Duodenal mucosa (tissue), 2 donors: Measurements from ENCODE around the gene IGSF9.

Experiments used
- H3K27ac ChIP-seq: one replicate; pipeline ENCODE4 v1.7.0; 2013; ENCODE audit warnings: low read depth, low read length
- H3K27me3 ChIP-seq, 2 donors: one replicate each; pipeline ENCODE4 v1.7.0; 2013; ENCODE audit warnings: low read length in 2 of 2, control low read depth in 1 of 2; ENCODE audit not compliant: insufficient read depth in 2 of 2, control insufficient read depth in 1 of 2
- H3K36me3 ChIP-seq, 2 donors: one replicate each; pipeline ENCODE4 v1.7.0; 2013; ENCODE audit warnings: low read length in 2 of 2, control low read depth in 1 of 2; ENCODE audit not compliant: insufficient read depth in 2 of 2, control insufficient read depth in 1 of 2
- H3K4me1 ChIP-seq, 2 donors: one replicate each; pipeline ENCODE4 v1.7.0; 2013; ENCODE audit warnings: low read length in 2 of 2, control low read depth in 1 of 2; ENCODE audit not compliant: insufficient read depth in 2 of 2, control insufficient read depth in 1 of 2
- H3K4me3 ChIP-seq, 2 donors: one replicate each; pipeline ENCODE4 v1.7.0; 2013; ENCODE audit warnings: low read length in 2 of 2, low read depth in 1 of 2
- H3K9ac ChIP-seq, 2 donors: one replicate each; pipeline ENCODE4 v1.7.0; 2013; ENCODE audit warnings: low read length in 2 of 2, low read depth in 1 of 2
- H3K9me3 ChIP-seq, 2 donors: one replicate each; pipeline ENCODE4 v1.7.0; 2013; ENCODE audit warnings: low read length in 2 of 2, control low read depth in 1 of 2; ENCODE audit not compliant: control insufficient read depth in 1 of 2

The IGSF9 gene

GRCh38 chr1:159945483-159946241, at the start of gene IGSF9:
Gene IGSF9, minus strand, starts transcription at chr1:159945613. Its CDS starts 2,159 bp downstream, at chr1:159943454.
- Histone ChIP-seq H3K36me3 (no peaks in the 10 kb centered on the region), H3K27me3 (peaks cover 7 to 8% of the 10 kb centered on the region in 2 donors), H3K27ac (no peak within 1 kb of the TSS), H3K9ac (peak within 1 kb of the TSS; percentile 31 to 60), H3K4me1 (peaks cover 40 to 42% of the 10 kb centered on the region in 2 donors), H3K9me3 (no peaks in the 10 kb centered on the region), H3K4me3 (peak within 1 kb of the TSS; percentile 63)

GRCh38 chr1:159994896-159995295, 49.5 kb upstream of the IGSF9 start:
- H3K9ac ChIP-seq: no peak overlapping the region
- H3K27me3 ChIP-seq: peaks cover 0 to 6% of the 10 kb centered on the region in 2 donors
- H3K27ac ChIP-seq: no peak overlapping the region
- no peak overlapping the region for H3K4me3 ChIP-seq
- H3K36me3 ChIP-seq: no peaks in the 10 kb centered on the region
- H3K9me3 ChIP-seq: no peaks in the 10 kb centered on the region
- H3K4me1 ChIP-seq: no peaks in the 10 kb centered on the region

GRCh38 chr1:159993911-159994310, 48.5 kb upstream of the IGSF9 start:
- H3K9me3 ChIP-seq: no peaks in the 10 kb centered on the region
- H3K36me3 ChIP-seq: no peaks in the 10 kb centered on the region
- peaks cover 0 to 6% of the 10 kb centered on the region in 2 donors for H3K27me3 ChIP-seq
- H3K4me1 ChIP-seq: no peaks in the 10 kb centered on the region
- H3K9ac ChIP-seq: no peak overlapping the region
- H3K4me3 ChIP-seq: no peak overlapping the region
- H3K27ac ChIP-seq: no peak overlapping the region

GRCh38 chr1:159992161-159992560, 46.7 kb upstream of the IGSF9 start:
- Histone ChIP-seq H3K4me3 (no peak overlapping the region), H3K36me3 (no peaks in the 10 kb centered on the region), H3K27me3 (no peaks in the 10 kb centered on the region), H3K9ac (no peak overlapping the region), H3K9me3 (no peaks in the 10 kb centered on the region), H3K4me1 (no peaks in the 10 kb centered on the region), H3K27ac (no peak overlapping the region)

- H3K27ac ChIP-seq: no peak overlapping the region
- H3K4me3 ChIP-seq: no peak overlapping the region
Observed at GRCh38 chr1:159991513-159991912, 46.1 kb upstream of the IGSF9 start.

GRCh38 chr1:159990005-159990404, 44.6 kb upstream of the IGSF9 start:
- H3K4me3 ChIP-seq: no peak overlapping the region

More at GRCh38 chr1:159991513-159991912, 46.1 kb upstream of the IGSF9 start:
- H3K4me1 ChIP-seq: no peaks in the 10 kb centered on the region
- H3K9me3 ChIP-seq: no peaks in the 10 kb centered on the region
- H3K9ac ChIP-seq: no peak overlapping the region
- no peaks in the 10 kb centered on the region for H3K36me3 ChIP-seq
- no peaks in the 10 kb centered on the region for H3K27me3 ChIP-seq

GRCh38 chr1:159989581-159989980, 44.2 kb upstream of the IGSF9 start:
- H3K36me3 ChIP-seq: no peaks in the 10 kb centered on the region
- H3K4me1 ChIP-seq: no peaks in the 10 kb centered on the region
- no peaks in the 10 kb centered on the region for H3K9me3 ChIP-seq
- H3K4me3 ChIP-seq: no peak overlapping the region
- H3K27me3 ChIP-seq: no peaks in the 10 kb centered on the region
- no peak overlapping the region for H3K9ac ChIP-seq
- no peak overlapping the region for H3K27ac ChIP-seq

More at GRCh38 chr1:159990005-159990404, 44.6 kb upstream of the IGSF9 start:
- H3K9me3 ChIP-seq: no peaks in the 10 kb centered on the region
- no peak overlapping the region for H3K9ac ChIP-seq
- no peaks in the 10 kb centered on the region for H3K4me1 ChIP-seq
- no peak overlapping the region for H3K27ac ChIP-seq
- no peaks in the 10 kb centered on the region for H3K36me3 ChIP-seq
- no peaks in the 10 kb centered on the region for H3K27me3 ChIP-seq

GRCh38 chr1:159988006-159988405, 42.6 kb upstream of the IGSF9 start:
- Histone ChIP-seq H3K27ac (no peak overlapping the region), H3K4me1 (no peaks in the 10 kb centered on the region), H3K4me3 (no peak overlapping the region), H3K27me3 (no peaks in the 10 kb centered on the region), H3K9me3 (no peaks in the 10 kb centered on the region), H3K9ac (no peak overlapping the region), H3K36me3 (no peaks in the 10 kb centered on the region)

GRCh38 chr1:159987186-159987585, 41.8 kb upstream of the IGSF9 start:
- no peaks in the 10 kb centered on the region for H3K9me3 ChIP-seq
- H3K4me3 ChIP-seq: no peak overlapping the region
- H3K27me3 ChIP-seq: no peaks in the 10 kb centered on the region
- H3K4me1 ChIP-seq: no peaks in the 10 kb centered on the region
- no peak overlapping the region for H3K27ac ChIP-seq
- no peak overlapping the region for H3K9ac ChIP-seq
- peaks cover 0 to 3% of the 10 kb centered on the region in 2 donors for H3K36me3 ChIP-seq

GRCh38 chr1:159986531-159986930, 41.1 kb upstream of the IGSF9 start:
- Histone ChIP-seq H3K9ac (no peak overlapping the region), H3K4me3 (no peak overlapping the region), H3K27ac (no peak overlapping the region), H3K36me3 (peaks cover 0 to 9% of the 10 kb centered on the region in 2 donors), H3K9me3 (no peaks in the 10 kb centered on the region), H3K27me3 (no peaks in the 10 kb centered on the region), H3K4me1 (no peaks in the 10 kb centered on the region)
